DND-41 (cell line): ENCODE measurements around the gene IMPDH1.

Experiments
- CTCF ChIP-seq: IDR thresholded peaks from 2 replicates; pipeline ENCODE4 v1.5.1; 2012; ENCODE audit warnings: borderline replicate concordance, low read length, moderate library complexity, mild to moderate bottlenecking; ENCODE audit not compliant: poor library complexity, severe bottlenecking; ENCODE audit errors: extremely low read depth
- EZH2 ChIP-seq: IDR thresholded peaks from 3 replicates; pipeline ENCODE4 v1.6.1; 2012; ENCODE audit warnings: borderline replicate concordance, low read depth, mild to moderate bottlenecking, moderate library complexity, low read length, inconsistent platforms; ENCODE audit not compliant: severe bottlenecking

GRCh38 chr7:128407751-128408708 is 1.8 kb downstream of the IMPDH1 start:
- no peak for TF ChIP-seq CTCF
- TF ChIP-seq EZH2: no peak
